Glutamatergic neuron (in vitro differentiated cells): ENCODE measurements around the gene RPTOR. TPM values are rescaled to one million over a fixed set of nuclear protein-coding genes. Genes with fewer than 3 reads are reported as not detected.

Experiments
- DNase-seq: peaks from one replicate; pipeline ENCODE4 v3.0.0; 2022
- H3K27ac Mint-ChIP-seq: one replicate; pipeline ENCODE4 v1.8.0; 2020; ENCODE audit warnings: mild to moderate bottlenecking, mixed read lengths, inconsistent platforms; ENCODE audit not compliant: unreplicated experiment
- H3K27me3 Mint-ChIP-seq: one replicate; pipeline ENCODE4 v1.8.0; 2020; ENCODE audit warnings: mild to moderate bottlenecking, moderate library complexity, mixed read lengths, inconsistent platforms; ENCODE audit not compliant: unreplicated experiment
- H3K36me3 Mint-ChIP-seq: one replicate; pipeline ENCODE4 v1.8.0; 2020; ENCODE audit warnings: mild to moderate bottlenecking, mixed read lengths, inconsistent platforms; ENCODE audit not compliant: unreplicated experiment
- H3K4me1 Mint-ChIP-seq: one replicate; pipeline ENCODE4 v1.8.0; 2020; ENCODE audit warnings: mild to moderate bottlenecking, low read depth, mixed read lengths, inconsistent platforms; ENCODE audit not compliant: unreplicated experiment
- H3K4me3 Mint-ChIP-seq: one replicate; pipeline ENCODE4 v1.8.0; 2020; ENCODE audit warnings: mild to moderate bottlenecking, mixed read lengths, inconsistent platforms; ENCODE audit not compliant: unreplicated experiment
- H3K9me3 Mint-ChIP-seq: one replicate; pipeline ENCODE4 v1.8.0; 2020; ENCODE audit warnings: mild to moderate bottlenecking, moderate library complexity, mixed read lengths, inconsistent platforms; ENCODE audit not compliant: unreplicated experiment
- CTCF ChIP-seq: fragments of 200-600 bp; sonication (generic); IDR thresholded peaks from one replicate; pipeline ENCODE4 v1.5.0; 2021; ENCODE audit not compliant: partially characterized antibody, unreplicated experiment
- total RNA-seq: library from RNA; stranded (reverse); fragmentation: NEBNext Ultra II Directional; extraction: Animal tissue kit (Norgen Biotek cat#: 25700); gene quantifications from one replicate; pipeline ENCODE4 v1.2.1, GENCODE V29; 2021; ENCODE audit not compliant: unreplicated experiment

The RPTOR gene
- total RNA-seq, 1 donor from 2014 or later, result 39.8 TPM

- Mint-ChIP-seq H3K4me1 (no peaks in the 10 kb centered on the region), H3K36me3 (peaks cover 5% of the 10 kb centered on the region), H3K27me3 (peaks cover 2% of the 10 kb centered on the region), H3K9me3 (peaks cover 8% of the 10 kb centered on the region), H3K4me3 (no peak overlapping the region), H3K27ac (no peak overlapping the region)
- TF ChIP-seq CTCF, result no peak
- DNase-seq, result peak; percentile 6
Measured at GRCh38 chr17:80952291-80952690, 407.7 kb downstream of the RPTOR start.

- no peak overlapping the region for H3K4me3 Mint-ChIP-seq
- peaks cover 5% of the 10 kb centered on the region for H3K36me3 Mint-ChIP-seq
- H3K4me1 Mint-ChIP-seq, result peaks cover 1% of the 10 kb centered on the region
- peaks cover 6% of the 10 kb centered on the region for H3K9me3 Mint-ChIP-seq
- peaks cover 4% of the 10 kb centered on the region for H3K27me3 Mint-ChIP-seq
- no peak for TF ChIP-seq CTCF
- no peak overlapping the region for H3K27ac Mint-ChIP-seq
- peak; percentile 7 for DNase-seq
Measured at GRCh38 chr17:80953471-80954315, 409.1 kb downstream of the RPTOR start.

DNA sequence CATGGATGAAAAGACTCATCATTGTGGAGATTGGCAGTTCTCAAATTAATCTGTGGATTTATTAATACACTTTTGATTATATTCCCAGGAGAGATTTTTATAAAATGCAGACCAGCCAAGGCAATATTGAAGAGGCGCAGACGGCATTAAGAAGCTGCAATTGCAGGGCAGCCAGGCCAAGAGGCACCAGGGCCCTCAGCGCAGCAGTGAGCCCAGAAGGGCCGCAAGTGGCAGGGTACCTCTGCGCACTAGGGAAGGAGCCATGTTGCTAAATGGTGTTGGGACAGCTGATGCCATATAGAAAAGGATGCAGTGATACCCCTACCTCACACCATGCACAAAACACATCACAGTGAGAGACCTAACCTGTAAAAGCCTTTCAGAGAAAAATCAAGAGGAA, 410.4 kb downstream of the RPTOR start:
- Mint-ChIP-seq H3K36me3 (peaks cover 5% of the 10 kb centered on the region), H3K9me3 (peaks cover 6% of the 10 kb centered on the region), H3K4me1 (peaks cover 3% of the 10 kb centered on the region), H3K27ac (no peak overlapping the region), H3K27me3 (peaks cover 4% of the 10 kb centered on the region), H3K4me3 (no peak overlapping the region)
- no peak for TF ChIP-seq CTCF
- peak; percentile 2 for DNase-seq

DNA sequence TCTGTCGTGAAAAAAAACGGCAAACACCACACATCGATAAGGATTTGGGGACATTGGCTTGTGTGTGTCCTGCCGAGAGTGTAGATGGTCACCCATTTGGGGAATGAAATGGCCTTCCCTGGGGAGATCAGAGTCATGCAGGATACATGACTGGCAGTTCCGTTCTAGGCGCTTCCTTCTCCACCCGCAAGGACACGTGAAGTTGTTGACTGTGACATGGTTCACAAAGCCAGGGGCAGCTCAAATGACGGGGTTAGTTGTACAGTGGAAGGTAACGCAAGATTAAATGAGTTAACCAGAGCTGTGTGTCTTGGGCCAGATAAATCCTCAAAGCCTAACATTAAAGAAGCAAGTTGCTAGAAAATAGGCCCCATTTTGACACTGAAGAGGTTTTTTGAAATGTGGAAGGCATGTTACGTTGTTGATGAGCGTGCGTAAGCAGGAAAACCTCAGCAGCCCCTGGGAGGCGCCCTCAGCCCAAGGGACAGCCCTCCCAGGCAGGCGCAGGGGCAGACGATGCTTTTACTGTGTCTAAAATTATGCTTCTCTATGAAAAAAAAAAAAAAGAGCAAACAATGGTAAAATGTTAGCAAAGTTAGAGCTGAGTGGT, 411.1 kb downstream of the RPTOR start:
- no peak for TF ChIP-seq CTCF
- peak; percentile 3 for DNase-seq
- no peak overlapping the region for H3K27ac Mint-ChIP-seq
- peaks cover 5% of the 10 kb centered on the region for H3K36me3 Mint-ChIP-seq
- H3K27me3 Mint-ChIP-seq, result peaks cover 4% of the 10 kb centered on the region
- H3K4me1 Mint-ChIP-seq, result peaks cover 3% of the 10 kb centered on the region
- H3K9me3 Mint-ChIP-seq, result peaks cover 4% of the 10 kb centered on the region
- H3K4me3 Mint-ChIP-seq, result no peak overlapping the region
